Fibroblast of lung (primary cell): ENCODE measurements around the gene RBMS1.

Experiments used
- CTCF ChIP-seq, 2 donors: IDR thresholded peaks in 1 of 2; conservative IDR thresholded peaks in 1 of 2; 1 replicate in 1 of 2; 2 replicates in 1 of 2; pipeline ENCODE4 v1.5.1; 2011 to 2012; ENCODE audit warnings: low read length in 2 of 2, control low read depth in 1 of 2, inconsistent platforms in 1 of 2, low read depth in 1 of 2, mild to moderate bottlenecking in 1 of 2
- EZH2 ChIP-seq: IDR thresholded peaks from 2 replicates; pipeline ENCODE4 v1.5.1; 2012; ENCODE audit warnings: low read length, control low read depth, mild to moderate bottlenecking; ENCODE audit errors: missing control alignments

DNA sequence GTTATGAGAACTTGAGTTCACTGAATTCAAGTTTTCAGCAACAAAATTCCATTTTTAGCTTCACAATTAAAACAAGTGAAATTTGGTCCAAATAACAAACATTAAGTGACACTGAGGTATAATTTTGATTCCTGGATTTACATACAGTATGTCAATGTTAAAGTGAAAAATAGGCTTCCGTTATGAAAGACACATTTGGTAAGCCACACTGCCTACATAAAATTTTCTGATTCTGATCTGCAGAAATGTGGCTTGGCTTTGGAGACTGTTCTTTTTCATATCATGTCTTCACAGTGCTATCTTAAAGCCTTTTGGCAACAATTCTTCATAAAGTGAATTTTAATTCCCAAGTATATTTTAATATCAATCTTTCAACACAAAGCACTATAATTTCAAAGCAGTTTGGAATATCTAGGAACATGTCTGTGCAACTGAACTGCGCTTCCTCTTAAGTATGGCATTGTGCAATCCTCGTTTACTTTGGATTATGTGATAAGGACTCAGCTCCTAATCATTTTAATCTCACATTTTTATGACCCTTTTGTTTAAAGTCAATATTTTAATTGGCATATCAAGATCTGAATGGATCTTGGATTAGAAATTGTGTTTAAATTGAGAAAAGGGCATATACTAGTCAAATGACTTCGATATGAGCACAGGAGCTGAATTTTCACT, 60.0 kb downstream of the RBMS1 start:
- TF ChIP-seq EZH2 (no peak), CTCF (conservative IDR thresholded peaks at IDR 0.05 in 1 of 2, IDR thresholded peaks at IDR 0.05 in 1 of 2; ENCODE audit: low read depth in 1 of 2, low read length in 2 of 2) (no peak)
